ENCODE measurements around the gene FNIP2.

DNA sequence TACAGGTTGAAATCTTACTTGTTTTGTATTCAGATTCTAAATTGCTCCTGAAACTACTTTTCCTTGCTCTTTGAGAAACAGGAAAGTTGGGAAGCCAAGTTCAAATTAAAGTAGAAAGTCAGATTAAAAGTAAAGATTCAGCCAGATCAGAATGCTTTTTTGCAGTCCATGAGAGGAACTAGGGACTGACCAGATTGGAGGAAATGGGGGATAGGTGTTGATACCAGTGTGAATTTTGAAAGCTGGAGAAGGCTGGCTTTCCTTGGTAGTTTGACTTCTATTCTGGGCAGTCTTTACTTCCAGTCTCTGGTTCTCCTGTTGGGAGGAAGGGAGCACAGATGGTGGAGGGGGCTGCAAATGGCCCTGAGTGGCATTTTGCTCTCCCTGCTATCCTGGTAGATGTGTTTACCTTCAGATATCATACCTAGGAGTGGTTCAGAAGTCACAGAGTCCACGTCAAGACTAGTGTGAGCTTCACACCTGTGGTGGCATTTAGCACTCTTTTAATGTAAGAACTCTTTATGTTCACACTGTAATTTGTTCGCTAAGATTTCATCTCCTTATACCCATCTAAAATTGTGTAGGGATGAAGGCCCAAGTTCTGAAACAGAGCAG lies 68.8 kb downstream of the FNIP2 start:
- TF ChIP-seq DDX20 (tag; IDR thresholded peaks at IDR 0.05; ENCODE audit: low read depth): no peak
- TF ChIP-seq, protein P1, sequence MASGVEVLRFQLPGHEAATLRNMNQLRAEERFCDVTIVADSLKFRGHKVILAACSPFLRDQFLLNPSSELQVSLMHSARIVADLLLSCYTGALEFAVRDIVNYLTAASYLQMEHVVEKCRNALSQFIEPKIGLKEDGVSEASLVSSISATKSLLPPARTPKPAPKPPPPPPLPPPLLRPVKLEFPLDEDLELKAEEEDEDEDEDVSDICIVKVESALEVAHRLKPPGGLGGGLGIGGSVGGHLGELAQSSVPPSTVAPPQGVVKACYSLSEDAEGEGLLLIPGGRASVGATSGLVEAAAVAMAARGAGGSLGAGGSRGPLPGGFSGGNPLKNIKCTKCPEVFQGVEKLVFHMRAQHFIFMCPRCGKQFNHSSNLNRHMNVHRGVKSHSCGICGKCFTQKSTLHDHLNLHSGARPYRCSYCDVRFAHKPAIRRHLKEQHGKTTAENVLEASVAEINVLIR (CRISPR knock-in tag; IDR thresholded peaks at IDR 0.05): no peak
- no peak for TF ChIP-seq ELK1 (CRISPR knock-in tag; IDR thresholded peaks at IDR 0.05)
- no peak for TF ChIP-seq CEBPB (tag; IDR thresholded peaks at IDR 0.05)
- no peak for TF ChIP-seq POLR2AphosphoS5 (IDR thresholded peaks at IDR 0.05; ENCODE audit: control insufficient read depth, insufficient read depth, low read depth, low read length)
- TF ChIP-seq TARDBP (IDR thresholded peaks at IDR 0.05): no peak
- TF ChIP-seq, protein P2, sequence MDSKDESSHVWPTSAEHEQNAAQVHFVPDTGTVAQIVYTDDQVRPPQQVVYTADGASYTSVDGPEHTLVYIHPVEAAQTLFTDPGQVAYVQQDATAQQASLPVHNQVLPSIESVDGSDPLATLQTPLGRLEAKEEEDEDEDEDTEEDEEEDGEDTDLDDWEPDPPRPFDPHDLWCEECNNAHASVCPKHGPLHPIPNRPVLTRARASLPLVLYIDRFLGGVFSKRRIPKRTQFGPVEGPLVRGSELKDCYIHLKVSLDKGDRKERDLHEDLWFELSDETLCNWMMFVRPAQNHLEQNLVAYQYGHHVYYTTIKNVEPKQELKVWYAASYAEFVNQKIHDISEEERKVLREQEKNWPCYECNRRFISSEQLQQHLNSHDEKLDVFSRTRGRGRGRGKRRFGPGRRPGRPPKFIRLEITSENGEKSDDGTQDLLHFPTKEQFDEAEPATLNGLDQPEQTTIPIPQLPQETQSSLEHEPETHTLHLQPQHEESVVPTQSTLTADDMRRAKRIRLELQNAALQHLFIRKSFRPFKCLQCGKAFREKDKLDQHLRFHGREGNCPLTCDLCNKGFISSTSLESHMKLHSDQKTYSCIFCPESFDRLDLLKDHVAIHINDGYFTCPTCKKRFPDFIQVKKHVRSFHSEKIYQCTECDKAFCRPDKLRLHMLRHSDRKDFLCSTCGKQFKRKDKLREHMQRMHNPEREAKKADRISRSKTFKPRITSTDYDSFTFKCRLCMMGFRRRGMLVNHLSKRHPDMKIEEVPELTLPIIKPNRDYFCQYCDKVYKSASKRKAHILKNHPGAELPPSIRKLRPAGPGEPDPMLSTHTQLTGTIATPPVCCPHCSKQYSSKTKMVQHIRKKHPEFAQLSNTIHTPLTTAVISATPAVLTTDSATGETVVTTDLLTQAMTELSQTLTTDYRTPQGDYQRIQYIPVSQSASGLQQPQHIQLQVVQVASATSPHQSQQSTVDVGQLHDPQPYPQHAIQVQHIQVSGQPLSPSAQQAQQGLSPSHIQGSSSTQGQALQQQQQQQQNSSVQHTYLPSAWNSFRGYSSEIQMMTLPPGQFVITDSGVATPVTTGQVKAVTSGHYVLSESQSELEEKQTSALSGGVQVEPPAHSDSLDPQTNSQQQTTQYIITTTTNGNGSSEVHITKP (IDR thresholded peaks at IDR 0.05; ENCODE audit: partially characterized antibody): no peak
- no peak for TF ChIP-seq RAD51 (IDR thresholded peaks at IDR 0.05; ENCODE audit: borderline replicate concordance, low read depth)
- no peak for TF ChIP-seq ZFPM2 (CRISPR knock-in tag; IDR thresholded peaks at IDR 0.05)
- no peak for TF ChIP-seq SREBF2 (CRISPR knock-in tag; IDR thresholded peaks at IDR 0.05)

All from K562 (cell line).